Heart right ventricle (tissue), 16 donors: ENCODE results near the gene RALGPS1. TPM values are rescaled to one million over a fixed set of nuclear protein-coding genes. Genes with fewer than 3 reads are reported as not detected.

Experiments
- ATAC-seq, 8 donors: fragments of 200-7000 bp; cut with Tn5 transposase; one replicate each; pipeline ENCODE4 v1.9.1; 2020; ENCODE audit warnings: mild to moderate bottlenecking in 8 of 8, moderate library complexity in 8 of 8, moderate number of reproducible peaks in 1 of 8
- DNase-seq, 2 donors: peaks; one replicate each; pipeline ENCODE4 v3.0.0-alpha.2; 2020
- H3K27ac ChIP-seq, 10 donors: fragments of 200-600 bp; sonication (generic) in 2 of 10; one replicate each; pipeline versions ENCODE4 v1.5.0 to v1.8.0; 2020 to 2022; ENCODE audit warnings: mild to moderate bottlenecking in 3 of 10
- H3K27me3 ChIP-seq, 7 donors: fragments of 200-600 bp; one replicate each; pipeline ENCODE4 v1.8.0; 2021 to 2022; ENCODE audit warnings: mild to moderate bottlenecking in 2 of 7
- H3K36me3 ChIP-seq, 9 donors: fragments of 200-600 bp; sonication (generic) in 1 of 9; one replicate each; pipeline versions ENCODE4 v1.5.0 to v1.8.0; 2020 to 2022; ENCODE audit warnings: mild to moderate bottlenecking in 2 of 9
- H3K4me1 ChIP-seq, 9 donors: fragments of 200-600 bp; sonication (generic) in 1 of 9; one replicate each; pipeline versions ENCODE4 v1.5.0 to v1.8.0; 2020 to 2022; ENCODE audit warnings: mild to moderate bottlenecking in 4 of 9
- H3K4me3 ChIP-seq, 10 donors: fragments of 200-600 bp; sonication (generic) in 2 of 10; one replicate each; pipeline versions ENCODE4 v1.5.0 to v1.8.0; 2020 to 2022; ENCODE audit warnings: mild to moderate bottlenecking in 7 of 10, moderate library complexity in 2 of 10
- H3K9me3 ChIP-seq, 11 donors: fragments of 200-600 bp in 10 of 11; sonication (generic) in 2 of 11; one replicate each; pipeline versions ENCODE4 v1.5.0 to v1.8.0; 2013 to 2022; ENCODE audit warnings: mild to moderate bottlenecking in 2 of 11, control low read depth in 1 of 11, moderate library complexity in 1 of 11
- WGBS, 2 donors: extraction: QIAGEN DNeasy Blood & Tissue Kit; methylation state at CpG; one replicate each; pipeline ENCODE4 v1.1.7; 2013; ENCODE audit warnings: inconsistent platforms in 1 of 2; 5-methylcytosine and 5-hydroxymethylcytosine counted together
- intact Hi-C, 10 donors: fragments of 100-400 bp; cut with DNase I; formaldehyde crosslinking; loops; one replicate each; pipeline versions ENCODE4 v1.11.1 to v1.14.2; 2022
- long read RNA-seq, 3 donors: library from polyadenylated mRNA; unstranded; transcript quantifications; one replicate each; pipeline ENCODE4 v2.0.0, GENCODE V29; 2020 to 2021
- polyA plus RNA-seq, 2 donors: library from polyadenylated mRNA; stranded (reverse); fragments of 200-250 nt; gene quantifications; one replicate each; pipeline ENCODE4 v1.2.3, GENCODE V29; 2013
- total RNA-seq, 10 donors: library from RNA; stranded (reverse); fragmentation: NEBNext Ultra II Directional in 3 of 10; extraction: Animal tissue kit (Norgen Biotek cat#: 25700) in 3 of 10; gene quantifications; one replicate each; pipeline versions ENCODE4 v1.2.1 to v1.2.4, GENCODE V29; 2021 to 2023
- TF ChIP-seq, protein P1 (sequence below), 9 donors: fragments of 200-600 bp; sonication (generic) in 2 of 9; IDR thresholded peaks; one replicate each; pipeline versions ENCODE4 v1.5.0 to v1.8.0; 2021 to 2022; ENCODE audit warnings: antibody characterized with exemption in 9 of 9, mild to moderate bottlenecking in 5 of 9, moderate library complexity in 1 of 9
- donor health status: Arrhythmogenic right ventricular cardiomyopathy.
- donor health status: ischemic (EF 13 %, LVEDD 7.1; RV severe dilation, severe dysfunction).
- donor health status: healthy with polysubstance abuse.
- donor health status: DM: no; HTN: yes; CAD: no.
- donor health status: DM: no; HTN: no; CAD: no.
- donor health status: ischemic (EF 25% LVEDD 6.9; RV normal size, moderate dysfunction).
- donor health status: ischemic (EF 25% LVEDD 5.7; RV mildly dilated, moderate dysfunction).
- donor health status: healthy.
- donor health status: DM: yes; HTN: yes; CAD: no.
- donor health status: Ischemic cardiomyopathy.
- donor health status: ischemic (EF 35%, LVEDD 5.7; RV mildly dilated, moderate dysfunction).
- donor health status: nonischemic (EF 11% LVEDD 7.7; RV severe dilation, severe dysfunction).
- donor health status: DM: yes; HTN: yes; CAD: no.
- donor health status: PGD.
- donor health status: ischemic (EF 29% LVEDD 5.4; RV normal size, mild dysfunction).
- donor health status: nonischemic (EF 23%, LVEDD 6.1; RV moderate dilation, normal function).

RALGPS1 gene, protein sequence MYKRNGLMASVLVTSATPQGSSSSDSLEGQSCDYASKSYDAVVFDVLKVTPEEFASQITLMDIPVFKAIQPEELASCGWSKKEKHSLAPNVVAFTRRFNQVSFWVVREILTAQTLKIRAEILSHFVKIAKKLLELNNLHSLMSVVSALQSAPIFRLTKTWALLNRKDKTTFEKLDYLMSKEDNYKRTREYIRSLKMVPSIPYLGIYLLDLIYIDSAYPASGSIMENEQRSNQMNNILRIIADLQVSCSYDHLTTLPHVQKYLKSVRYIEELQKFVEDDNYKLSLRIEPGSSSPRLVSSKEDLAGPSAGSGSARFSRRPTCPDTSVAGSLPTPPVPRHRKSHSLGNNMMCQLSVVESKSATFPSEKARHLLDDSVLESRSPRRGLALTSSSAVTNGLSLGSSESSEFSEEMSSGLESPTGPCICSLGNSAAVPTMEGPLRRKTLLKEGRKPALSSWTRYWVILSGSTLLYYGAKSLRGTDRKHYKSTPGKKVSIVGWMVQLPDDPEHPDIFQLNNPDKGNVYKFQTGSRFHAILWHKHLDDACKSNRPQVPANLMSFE
- 10 to 100 TPM; 13.5 to 25.0 (median 17.0) TPM for total RNA-seq
- polyA plus RNA-seq, result 10 to 100 TPM in 1 of 2 donors, 1 to 10 TPM in 1; 4.2 to 14.4 TPM
- long read RNA-seq, donor 1, partial matches to known transcripts, result 3 of 13 reads
- long read RNA-seq, donor 1, other reads (novel, unspliced or antisense), result 10 of 13 reads
- long read RNA-seq, donor 2, partial matches to known transcripts, result 4 of 18 reads
- long read RNA-seq, donor 2, other reads (novel, unspliced or antisense), result 14 of 18 reads
- long read RNA-seq, donor 3, partial matches to known transcripts, result 1 of 13 reads
- long read RNA-seq, donor 3, other reads (novel, unspliced or antisense), result 11 of 13 reads

DNA sequence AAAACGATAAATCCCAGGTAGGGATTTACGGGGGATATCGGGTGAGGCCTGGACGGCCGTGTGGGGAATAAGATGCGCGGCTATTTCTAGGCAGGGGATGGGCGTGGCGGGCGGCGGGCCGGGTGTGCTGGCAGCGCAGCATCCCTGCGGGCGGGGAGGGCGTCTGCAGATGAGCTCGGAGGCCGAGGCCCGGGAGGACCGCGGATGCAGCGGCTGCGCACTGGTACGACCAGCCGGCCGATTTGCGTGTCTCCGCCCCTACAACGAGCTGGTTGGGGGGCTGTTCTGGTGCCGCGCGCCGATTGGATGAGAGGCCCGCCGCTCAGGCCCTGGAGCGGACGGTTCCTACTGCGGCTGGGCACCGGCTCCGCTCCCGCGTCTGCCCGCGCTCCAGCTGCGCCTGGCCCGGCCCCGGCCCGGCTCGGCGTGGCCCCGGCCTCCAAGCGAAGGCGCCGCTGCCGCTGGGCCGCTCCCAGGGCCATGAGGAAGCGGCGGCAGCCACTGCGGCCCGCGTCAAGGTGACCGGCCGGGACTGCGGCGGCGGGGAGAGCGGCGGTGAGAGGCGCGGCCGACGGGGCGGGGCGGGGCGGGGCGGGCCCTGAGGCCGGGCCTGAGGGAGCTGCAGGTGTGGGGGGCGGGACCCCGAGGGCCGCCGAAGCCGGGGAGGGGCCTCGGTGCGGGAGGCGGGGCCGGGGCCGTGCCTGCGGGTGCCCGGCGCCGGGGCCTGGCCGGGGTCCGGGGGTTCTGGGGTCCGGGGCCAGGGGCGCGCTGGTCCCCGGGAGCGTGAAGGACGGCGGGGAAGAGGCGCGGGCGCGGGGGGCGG, at the start of gene RALGPS1:
TSS of gene RALGPS1 (plus strand) at position 325 of the 823 bp plus-strand sequence. CDS start 47,508 bp downstream, outside the sequence.
- Histone ChIP-seq H3K27ac (peak within 1 kb of the TSS; percentile 13 to 88 (median 78)), H3K27me3 (peaks cover 0 to 10% (median 0%) of the 10 kb centered on the region in 7 donors), H3K9me3 (no peaks in the 10 kb centered on the region), H3K4me1 (peaks cover 0 to 13% (median 6%) of the 10 kb centered on the region in 9 donors), H3K4me3 (peak within 1 kb of the TSS; percentile 25 to 83 (median 51)), H3K36me3 (no peaks in the 10 kb centered on the region)
- WGBS, 2 donors, result 0 to 1% methylated on average over 54 to 105 of the region's 105 CpGs
- TF ChIP-seq, protein P1, sequence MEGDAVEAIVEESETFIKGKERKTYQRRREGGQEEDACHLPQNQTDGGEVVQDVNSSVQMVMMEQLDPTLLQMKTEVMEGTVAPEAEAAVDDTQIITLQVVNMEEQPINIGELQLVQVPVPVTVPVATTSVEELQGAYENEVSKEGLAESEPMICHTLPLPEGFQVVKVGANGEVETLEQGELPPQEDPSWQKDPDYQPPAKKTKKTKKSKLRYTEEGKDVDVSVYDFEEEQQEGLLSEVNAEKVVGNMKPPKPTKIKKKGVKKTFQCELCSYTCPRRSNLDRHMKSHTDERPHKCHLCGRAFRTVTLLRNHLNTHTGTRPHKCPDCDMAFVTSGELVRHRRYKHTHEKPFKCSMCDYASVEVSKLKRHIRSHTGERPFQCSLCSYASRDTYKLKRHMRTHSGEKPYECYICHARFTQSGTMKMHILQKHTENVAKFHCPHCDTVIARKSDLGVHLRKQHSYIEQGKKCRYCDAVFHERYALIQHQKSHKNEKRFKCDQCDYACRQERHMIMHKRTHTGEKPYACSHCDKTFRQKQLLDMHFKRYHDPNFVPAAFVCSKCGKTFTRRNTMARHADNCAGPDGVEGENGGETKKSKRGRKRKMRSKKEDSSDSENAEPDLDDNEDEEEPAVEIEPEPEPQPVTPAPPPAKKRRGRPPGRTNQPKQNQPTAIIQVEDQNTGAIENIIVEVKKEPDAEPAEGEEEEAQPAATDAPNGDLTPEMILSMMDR (IDR thresholded peaks at IDR 0.05), result peak in 1 of 9 donors; percentile 6
- intact Hi-C loops, result loop anchor here in 1 of 10 donors (5.0 kb wide), 1 partner anchor 57 kb away; no protein-coding TSS in a partner anchor
- DNase-seq (peak; percentile 96 to 97), ATAC-seq (peak; percentile 98 to 100 (median 99))

DNA sequence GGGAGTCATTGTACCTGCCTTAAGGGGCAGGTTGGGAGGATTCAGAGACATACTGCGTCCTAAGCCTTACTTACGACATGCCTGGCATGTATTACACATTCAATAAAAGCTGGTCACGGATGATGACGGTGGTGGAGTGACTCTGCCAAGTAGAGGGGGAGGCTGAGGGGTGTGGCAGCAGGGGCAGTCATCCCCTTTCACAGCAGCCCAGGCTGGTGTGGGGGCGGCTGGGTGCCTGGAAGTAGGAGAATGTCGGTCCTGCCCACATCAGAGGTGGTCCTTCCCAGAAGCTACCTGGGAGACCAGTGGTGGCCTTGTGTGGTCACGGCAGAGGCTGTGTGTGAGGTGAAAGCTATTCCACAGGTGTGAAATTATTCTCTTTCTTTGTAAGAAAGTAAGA, 45.2 kb upstream of the RALGPS1 start:
- TF ChIP-seq, protein P1 (IDR thresholded peaks at IDR 0.05), result no peak
- Histone ChIP-seq H3K9me3 (no peaks in the 10 kb centered on the region), H3K4me3 (no peak overlapping the region), H3K27me3 (no peaks in the 10 kb centered on the region), H3K36me3 (peaks cover 0 to 52% (median 9%) of the 10 kb centered on the region in 9 donors), H3K27ac (no peak overlapping the region), H3K4me1 (peaks cover 0 to 32% (median 10%) of the 10 kb centered on the region in 9 donors)
- no peak for ATAC-seq
- DNase-seq, result no peak
- intact Hi-C loops, result no loop called here
- 90 to 91% methylated on average over 7 of the region's 7 CpGs for WGBS, 2 donors

DNA sequence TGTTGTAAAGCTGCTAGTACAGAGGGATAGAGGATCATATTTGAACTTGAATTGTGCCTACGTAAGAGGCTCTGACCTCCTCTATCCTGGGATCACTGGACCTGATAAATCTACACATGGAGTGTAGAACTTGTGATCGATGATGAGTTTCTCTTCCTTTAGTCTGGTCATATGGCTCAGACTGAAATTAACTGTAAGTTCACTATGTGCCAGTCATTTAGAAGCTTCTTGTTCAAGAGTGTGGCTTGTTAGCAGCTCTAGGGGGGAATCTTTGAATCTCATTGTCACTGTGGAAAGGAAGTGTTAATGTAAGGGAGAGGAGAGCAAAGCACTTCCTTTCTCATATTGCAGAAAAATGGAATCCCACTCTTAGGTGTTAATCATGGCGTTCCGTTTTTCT, 42.1 kb upstream of the RALGPS1 start:
- no peaks in the 10 kb centered on the region for H3K9me3 ChIP-seq
- H3K4me1 ChIP-seq, result peaks cover 0 to 36% (median 16%) of the 10 kb centered on the region in 9 donors
- no peak overlapping the region for H3K4me3 ChIP-seq
- no peaks in the 10 kb centered on the region for H3K27me3 ChIP-seq
- ATAC-seq, result no peak
- DNase-seq, result no peak
- intact Hi-C loops, result no loop called here
- TF ChIP-seq, protein P1 (IDR thresholded peaks at IDR 0.05), result no peak
- H3K27ac ChIP-seq, result no peak overlapping the region
- WGBS, 2 donors, result 54 to 64% methylated on average over 4 of the region's 4 CpGs
- H3K36me3 ChIP-seq, result peaks cover 0 to 27% (median 1%) of the 10 kb centered on the region in 9 donors
